Pancreas (tissue), 10 donors: ENCODE measurements around the gene FRRS1. TPM values are rescaled to one million over a fixed set of nuclear protein-coding genes. Genes with fewer than 3 reads are reported as not detected.

Experiments used
- ATAC-seq, 4 donors: fragments of 200-7000 bp; cut with Tn5 transposase; one replicate each; pipeline versions ENCODE4 v1.8.0 to v1.9.1; 2020; ENCODE audit warnings: mild to moderate bottlenecking in 4 of 4, moderate library complexity in 4 of 4
- DNase-seq, 6 donors: peaks; one replicate each; pipeline ENCODE4 v3.0.0-alpha.2; 2020
- FAIRE-seq: peaks from 2 replicates; lab custom pipeline; 2012; peaks lifted over from hg19 to GRCh38; lab: Jason Lieb, UNC
- H3K27ac ChIP-seq, 4 donors: fragments of 200-600 bp; sonication (generic); 1 replicate in 3 of 4; 2 replicates in 1 of 4; pipeline versions ENCODE4 v1.5.0 to v1.8.0; 2020
- H3K27me3 ChIP-seq, 4 donors: fragments of 200-600 bp; one replicate each; pipeline ENCODE4 v1.8.0; 2021
- H3K36me3 ChIP-seq, 3 donors: fragments of 200-600 bp; sonication (generic) in 1 of 3; one replicate each; pipeline versions ENCODE4 v1.5.0 to v1.8.0; 2020 to 2021
- H3K4me1 ChIP-seq, 3 donors: fragments of 200-600 bp; one replicate each; pipeline ENCODE4 v1.8.0; 2021
- H3K4me3 ChIP-seq, 4 donors: fragments of 200-600 bp; sonication (generic) in 2 of 4; one replicate each; pipeline versions ENCODE4 v1.5.0 to v1.8.0; 2020 to 2021
- H3K9me3 ChIP-seq, 4 donors: fragments of 200-600 bp; one replicate each; pipeline ENCODE4 v1.8.0; 2021
- CTCF ChIP-seq, 4 donors: fragments of 200-600 bp; sonication (generic) in 3 of 4; IDR thresholded peaks; one replicate each; pipeline versions ENCODE4 v1.5.0 to v1.8.0; 2021; ENCODE audit warnings: antibody characterized with exemption in 4 of 4
- WGBS, 2 donors: extraction: QIAGEN DNeasy Blood & Tissue Kit; methylation state at CpG; one replicate each; pipeline ENCODE4 v1.1.7; 2013; 5-methylcytosine and 5-hydroxymethylcytosine counted together
- intact Hi-C, 3 donors: fragments of 100-400 bp; cut with DNase I; formaldehyde crosslinking; loops; one replicate each; pipeline versions ENCODE4 v1.11.1 to v1.14.2; 2022
- polyA plus RNA-seq, 2 donors: library from polyadenylated mRNA; stranded (reverse); fragments of 200-250 nt; gene quantifications; one replicate each; pipeline ENCODE4 v1.2.3, GENCODE V29; 2013
- total RNA-seq, 6 donors: library from RNA; stranded (reverse); fragmentation: NEBNext Ultra II Directional in 4 of 6; extraction: Animal tissue kit (Norgen Biotek cat#: 25700) in 4 of 6; gene quantifications; one replicate each; pipeline versions ENCODE4 v1.2.1 to v1.2.4, GENCODE V29; 2021 to 2023
- donor health status: healthy with polysubstance abuse.
- donor health status: DM: no; HTN: no; CAD: no; lungs with moderate emphysema.
- donor health status: DM: no; HTN: no; CAD: no.
- donor health status: control.
- donor health status: control.
- donor health status: Bipolar disorder and iron deficiency.
- donor health status: DM: yes; HTN: yes; CAD: no.
- donor health status: DM: no; HTN: no; CAD: no.
- donor health status: DM: no; HTN: no; CAD: no.
- donor health status: DM: yes; HTN: yes; CAD: no.

The FRRS1 gene
- total and polyA plus RNA-seq, 8 donors, result 0.34 to 7.3 (median 1.7) TPM

GRCh38 chr1:99749504-99750347, 16.7 kb downstream of the FRRS1 start:
- H3K27ac ChIP-seq, result no peak overlapping the region
- FAIRE-seq (no peak), DNase-seq (no peak), ATAC-seq (no peak)
- H3K9me3 ChIP-seq, result no peaks in the 10 kb centered on the region
- H3K4me1 ChIP-seq, result peaks cover 0 to 3% (median 0%) of the 10 kb centered on the region in 3 donors
- H3K36me3 ChIP-seq, result no peaks in the 10 kb centered on the region
- no peak for TF ChIP-seq CTCF (IDR thresholded peaks at IDR 0.05)
- no peak overlapping the region for H3K4me3 ChIP-seq
- H3K27me3 ChIP-seq, result no peaks in the 10 kb centered on the region
- WGBS, 2 donors, result 74 to 95% methylated on average over 2 of the region's 2 CpGs
- intact Hi-C loops, result no loop called here

GRCh38 chr1:99748419-99748818, 18.0 kb downstream of the FRRS1 start:
- FAIRE-seq (no peak), DNase-seq (no peak)

GRCh38 chr1:99745684-99746083, 20.8 kb downstream of the FRRS1 start:
- intact Hi-C loops, result no loop called here
- no peak for ATAC-seq
- Histone ChIP-seq H3K27me3 (no peaks in the 10 kb centered on the region), H3K9me3 (no peaks in the 10 kb centered on the region), H3K4me3 (no peak overlapping the region), H3K36me3 (no peaks in the 10 kb centered on the region), H3K27ac (no peak overlapping the region), H3K4me1 (no peaks in the 10 kb centered on the region)
- TF ChIP-seq CTCF (IDR thresholded peaks at IDR 0.05), result no peak
- no peak for DNase-seq
- no peak for FAIRE-seq
- WGBS, 2 donors, result 80 to 85% methylated on average over 2 of the region's 2 CpGs

More at GRCh38 chr1:99748419-99748818, 18.0 kb downstream of the FRRS1 start:
- Histone ChIP-seq H3K27me3 (no peaks in the 10 kb centered on the region), H3K27ac (no peak overlapping the region), H3K9me3 (no peaks in the 10 kb centered on the region), H3K4me1 (peaks cover 0 to 3% (median 0%) of the 10 kb centered on the region in 3 donors), H3K36me3 (no peaks in the 10 kb centered on the region), H3K4me3 (no peak overlapping the region)
- no peak for TF ChIP-seq CTCF (IDR thresholded peaks at IDR 0.05)
- ATAC-seq, result peak in 1 of 4 donors; percentile 43
- intact Hi-C loops, result no loop called here
- 39 to 56% methylated on average over 2 of the region's 2 CpGs for WGBS, 2 donors

- no peak for TF ChIP-seq CTCF (IDR thresholded peaks at IDR 0.05)
- FAIRE-seq (no peak), ATAC-seq (no peak), DNase-seq (no peak)
- H3K27ac ChIP-seq, result no peak overlapping the region
- H3K36me3 ChIP-seq, result no peaks in the 10 kb centered on the region
- no peak overlapping the region for H3K4me3 ChIP-seq
- H3K27me3 ChIP-seq, result no peaks in the 10 kb centered on the region
- no peaks in the 10 kb centered on the region for H3K4me1 ChIP-seq
- H3K9me3 ChIP-seq, result no peaks in the 10 kb centered on the region
- intact Hi-C loops, result no loop called here
- WGBS, 2 donors, result 87 to 92% methylated on average over 7 of the region's 7 CpGs
Measured at GRCh38 chr1:99745061-99745460, 21.4 kb downstream of the FRRS1 start.

GRCh38 chr1:99740141-99740540, 26.3 kb downstream of the FRRS1 start:
- H3K9me3 ChIP-seq, result no peaks in the 10 kb centered on the region
- 64 to 72% methylated on average over 1 of the region's 1 CpG for WGBS, 2 donors
- DNase-seq (no peak), ATAC-seq (no peak), FAIRE-seq (no peak)
- no peaks in the 10 kb centered on the region for H3K4me1 ChIP-seq
- H3K27me3 ChIP-seq, result no peaks in the 10 kb centered on the region
- intact Hi-C loops, result no loop called here
- no peaks in the 10 kb centered on the region for H3K36me3 ChIP-seq
- no peak overlapping the region for H3K4me3 ChIP-seq
- no peak for TF ChIP-seq CTCF (IDR thresholded peaks at IDR 0.05)
- no peak overlapping the region for H3K27ac ChIP-seq
